Body of pancreas (tissue), 4 donors: Measurements from ENCODE around the gene PKNOX2. TPM values are rescaled to one million over a fixed set of nuclear protein-coding genes. Genes with fewer than 3 reads are reported as not detected.

ENCODE experiments used
- ATAC-seq: fragments of 150-250 bp; one replicate; pipeline ENCODE4 v1.9.1; 2016
- DNase-seq, 4 donors: peaks; one replicate each; pipeline ENCODE4 v3.0.0-alpha.2; 2019
- H3K27ac ChIP-seq, 4 donors: fragments of 200-600 bp; sonication (generic); 1 replicate in 3 of 4; 2 replicates in 1 of 4; pipeline versions ENCODE4 v1.5.1 to v1.6.1; 2016 to 2019; ENCODE audit warnings: mild to moderate bottlenecking in 1 of 4, mixed read lengths in 1 of 4, moderate library complexity in 1 of 4
- H3K27me3 ChIP-seq, 2 donors: fragments of 200-600 bp; sonication (generic); one replicate each; pipeline ENCODE4 v1.6.0; 2016; ENCODE audit warnings: mild to moderate bottlenecking in 1 of 2
- H3K36me3 ChIP-seq, 2 donors: fragments of 200-600 bp; sonication (generic); replicated peaks in 1 of 2; 2 replicates each; pipeline ENCODE4 v1.5.1; 2016; ENCODE audit warnings: low read depth in 2 of 2; ENCODE audit not compliant: insufficient read depth in 1 of 2
- H3K4me1 ChIP-seq: fragments of 200-600 bp; sonication (generic); one replicate; pipeline ENCODE4 v1.6.0; 2016
- H3K4me3 ChIP-seq, 2 donors: fragments of 200-600 bp; sonication (generic); 1 replicate in 1 of 2; 2 replicates in 1 of 2; pipeline ENCODE4 v1.5.1; 2016 to 2019
- H3K9me3 ChIP-seq, 3 donors: fragments of 200-600 bp; sonication (generic); 1 replicate in 2 of 3; 2 replicates in 1 of 3; pipeline ENCODE4 v1.5.1; 2016
- CTCF ChIP-seq, 7 experiments: fragments of 450-650 bp in 4 of 7; fragments of 200-600 bp in 3 of 7; sonication (generic) in 3 of 7; IDR thresholded peaks; one replicate each; pipeline ENCODE4 v1.5.1; 2016 to 2019; ENCODE audit warnings: antibody characterized with exemption in 7 of 7
- POLR2A ChIP-seq, 3 donors: fragments of 450-650 bp; IDR thresholded peaks; one replicate each; pipeline ENCODE4 v1.6.1; 2016; ENCODE audit warnings: antibody characterized with exemption in 3 of 3, mild to moderate bottlenecking in 2 of 3
- WGBS, 2 donors: methylation state at CpG; one replicate each; pipeline ENCODE4 v1.1.5; 2017; 5-methylcytosine and 5-hydroxymethylcytosine counted together
- intact Hi-C: fragments of 100-400 bp; cut with DNase I; formaldehyde crosslinking; loops from one replicate; pipeline ENCODE4 v1.15.1; 2023
- total RNA-seq, 2 donors: library from RNA; depleted of rRNA; stranded (reverse); fragments of >200 nt; gene quantifications; one replicate each; pipeline ENCODE4 v1.1.0, GENCODE V29; 2016

PKNOX2 gene
- total RNA-seq, 2 donors from 2014 or later, result 4.2 to 4.9 TPM

- TF ChIP-seq CTCF (IDR thresholded peaks at IDR 0.05), result no peak
- TF ChIP-seq POLR2A (IDR thresholded peaks at IDR 0.05), result no peak
- intact Hi-C loops, result no loop called here
- Histone ChIP-seq H3K4me3 (no peak overlapping the region), H3K27ac (no peak overlapping the region), H3K27me3 (no peaks in the 10 kb centered on the region), H3K36me3 (no peaks in the 10 kb centered on the region), H3K9me3 (peaks cover 0 to 4% (median 0%) of the 10 kb centered on the region in 3 donors), H3K4me1 (peaks cover 21% of the 10 kb centered on the region)
- DNase-seq, result no peak
- ATAC-seq, result no peak
Measured at GRCh38 chr11:125188021-125188420, 23.5 kb downstream of the PKNOX2 start.

- TF ChIP-seq CTCF (IDR thresholded peaks at IDR 0.05) (no peak), POLR2A (IDR thresholded peaks at IDR 0.05) (no peak)
- Histone ChIP-seq H3K9me3 (peaks cover 0 to 4% (median 0%) of the 10 kb centered on the region in 3 donors), H3K4me1 (peaks cover 21% of the 10 kb centered on the region), H3K4me3 (no peak overlapping the region), H3K36me3 (no peaks in the 10 kb centered on the region), H3K27ac (no peak overlapping the region), H3K27me3 (no peaks in the 10 kb centered on the region)
- ATAC-seq, result no peak
- DNase-seq, result no peak
- WGBS, 2 donors, result 84 to 89% methylated on average over 5 of the region's 5 CpGs
- intact Hi-C loops, result no loop called here
Measured at GRCh38 chr11:125190566-125190965, 26.0 kb downstream of the PKNOX2 start.

- TF ChIP-seq CTCF (IDR thresholded peaks at IDR 0.05), result peak in 2 of 7 experiments; percentile 25 to 28
- no peak for TF ChIP-seq POLR2A (IDR thresholded peaks at IDR 0.05)
- Histone ChIP-seq H3K27ac (peak overlapping the region in 3 of 4 donors; percentile 38 to 62 (median 60)), H3K4me1 (peaks cover 21% of the 10 kb centered on the region), H3K36me3 (no peaks in the 10 kb centered on the region), H3K9me3 (peaks cover 0 to 3% (median 0%) of the 10 kb centered on the region in 3 donors), H3K4me3 (no peak overlapping the region), H3K27me3 (no peaks in the 10 kb centered on the region)
- 32 to 60% methylated on average over 9 of the region's 9 CpGs for WGBS, 2 donors
- ATAC-seq, result peak; percentile 84
- DNase-seq, result peak in 3 of 4 donors; percentile 29 to 38 (median 35)
- intact Hi-C loops, result no loop called here
Measured at GRCh38 chr11:125192183-125192582, 27.6 kb downstream of the PKNOX2 start.

- Histone ChIP-seq H3K27ac (peak overlapping the region in 3 of 4 donors; percentile 38 to 62 (median 60)), H3K4me3 (no peak overlapping the region), H3K36me3 (no peaks in the 10 kb centered on the region), H3K27me3 (no peaks in the 10 kb centered on the region), H3K9me3 (no peaks in the 10 kb centered on the region), H3K4me1 (peaks cover 21% of the 10 kb centered on the region)
- DNase-seq, result no peak
- 79 to 84% methylated on average over 10 to 11 of the region's 11 CpGs for WGBS, 2 donors
- intact Hi-C loops, result no loop called here
- TF ChIP-seq CTCF (IDR thresholded peaks at IDR 0.05) (no peak), POLR2A (IDR thresholded peaks at IDR 0.05) (no peak)
- no peak for ATAC-seq
Measured at GRCh38 chr11:125192717-125193415, 28.3 kb downstream of the PKNOX2 start.

DNA sequence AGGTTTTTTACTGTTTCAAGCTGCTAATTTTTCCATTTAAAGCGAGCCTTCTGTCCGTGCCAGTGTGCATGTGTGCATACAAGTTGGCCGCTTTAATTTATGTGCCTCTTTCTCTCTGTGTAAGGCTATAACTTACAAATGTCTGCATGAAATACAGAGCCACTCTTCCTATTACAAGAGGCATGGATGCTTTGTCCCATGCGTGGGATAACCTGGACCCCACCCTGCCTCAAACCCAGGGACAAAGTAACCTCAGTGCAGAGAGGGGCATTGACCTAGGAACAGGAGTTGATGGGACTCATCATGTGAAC lies 28.8 kb downstream of the PKNOX2 start:
- no peak for ATAC-seq
- H3K27ac ChIP-seq, result no peak overlapping the region
- TF ChIP-seq POLR2A (IDR thresholded peaks at IDR 0.05) (no peak), CTCF (IDR thresholded peaks at IDR 0.05) (no peak)
- no peaks in the 10 kb centered on the region for H3K27me3 ChIP-seq
- no peaks in the 10 kb centered on the region for H3K36me3 ChIP-seq
- no peak for DNase-seq
- WGBS, 2 donors, result 89 to 98% methylated on average over 4 of the region's 4 CpGs
- intact Hi-C loops, result no loop called here
- peaks cover 21% of the 10 kb centered on the region for H3K4me1 ChIP-seq
- H3K9me3 ChIP-seq, result no peaks in the 10 kb centered on the region
- H3K4me3 ChIP-seq, result no peak overlapping the region
